Choroid plexus epithelial cell (primary cell): ENCODE data around the gene GLYR1.

ENCODE experiments used
- DNase-seq: peaks from one replicate; pipeline ENCODE4 v3.0.0-alpha.2; 2010; ENCODE audit warnings: low read depth
- H3K4me3 ChIP-seq: 2 replicates; pipeline ENCODE4 v1.5.1; 2011; ENCODE audit warnings: low read depth, mild to moderate bottlenecking, control low read depth, low read length, moderate library complexity
- TF ChIP-seq, protein P1 (sequence below): conservative IDR thresholded peaks from 2 replicates; pipeline ENCODE4 v1.5.1; 2011; ENCODE audit warnings: low read depth, mild to moderate bottlenecking, control low read depth, inconsistent platforms, low read length, moderate library complexity

The GLYR1 gene

DNA sequence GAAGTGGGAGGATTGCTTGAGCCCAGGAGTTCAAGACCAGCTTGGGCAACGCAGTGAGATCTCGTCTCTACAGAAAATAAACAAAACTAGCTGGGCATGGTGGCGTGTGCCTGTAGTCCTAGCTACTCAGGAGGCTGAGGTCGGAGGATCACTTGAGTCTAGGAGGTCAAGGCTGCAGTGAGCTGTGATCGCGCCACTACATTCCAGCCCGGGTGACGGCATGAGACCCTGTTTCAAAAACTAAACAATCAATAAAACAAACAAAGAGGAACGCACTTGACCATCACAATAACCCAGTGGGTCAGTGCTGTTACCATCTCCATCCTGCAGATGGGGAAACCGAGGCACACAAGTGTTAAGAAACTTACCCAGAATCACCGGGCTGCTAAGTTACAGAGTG, 93.9 kb downstream of the GLYR1 start:
- no peak for DNase-seq
- TF ChIP-seq, protein P1, sequence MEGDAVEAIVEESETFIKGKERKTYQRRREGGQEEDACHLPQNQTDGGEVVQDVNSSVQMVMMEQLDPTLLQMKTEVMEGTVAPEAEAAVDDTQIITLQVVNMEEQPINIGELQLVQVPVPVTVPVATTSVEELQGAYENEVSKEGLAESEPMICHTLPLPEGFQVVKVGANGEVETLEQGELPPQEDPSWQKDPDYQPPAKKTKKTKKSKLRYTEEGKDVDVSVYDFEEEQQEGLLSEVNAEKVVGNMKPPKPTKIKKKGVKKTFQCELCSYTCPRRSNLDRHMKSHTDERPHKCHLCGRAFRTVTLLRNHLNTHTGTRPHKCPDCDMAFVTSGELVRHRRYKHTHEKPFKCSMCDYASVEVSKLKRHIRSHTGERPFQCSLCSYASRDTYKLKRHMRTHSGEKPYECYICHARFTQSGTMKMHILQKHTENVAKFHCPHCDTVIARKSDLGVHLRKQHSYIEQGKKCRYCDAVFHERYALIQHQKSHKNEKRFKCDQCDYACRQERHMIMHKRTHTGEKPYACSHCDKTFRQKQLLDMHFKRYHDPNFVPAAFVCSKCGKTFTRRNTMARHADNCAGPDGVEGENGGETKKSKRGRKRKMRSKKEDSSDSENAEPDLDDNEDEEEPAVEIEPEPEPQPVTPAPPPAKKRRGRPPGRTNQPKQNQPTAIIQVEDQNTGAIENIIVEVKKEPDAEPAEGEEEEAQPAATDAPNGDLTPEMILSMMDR, result no peak
- no peak overlapping the region for H3K4me3 ChIP-seq
